Calu3 (cell line): ENCODE results near the gene AGK. TPM values are rescaled to one million over a fixed set of nuclear protein-coding genes. Genes with fewer than 3 reads are reported as not detected.

Experiments used
- BruUV-seq: library from RNA; stranded (reverse); fragments of 400-500 nt; replicated peaks from 2 replicates; lab custom pipeline; 2021; lab: Mats Ljungman, UMichigan
- CTCF ChIA-PET: fragments of 300-600 bp; sonication (Branson Sonifier 250); formaldehyde crosslinking; loops from one replicate; lab custom pipeline; 2022; ENCODE audit warnings: antibody characterized with exemption; lab: Charles Lee
- DNase-seq: peaks from one replicate; pipeline ENCODE4 v3.0.0; 2022
- H3K27ac Mint-ChIP-seq: one replicate; pipeline ENCODE4 v1.8.0; 2022; ENCODE audit warnings: mixed read lengths; ENCODE audit not compliant: unreplicated experiment
- H3K27me3 Mint-ChIP-seq: one replicate; pipeline ENCODE4 v1.8.0; 2022; ENCODE audit warnings: mixed read lengths; ENCODE audit not compliant: unreplicated experiment
- H3K36me3 Mint-ChIP-seq: one replicate; pipeline ENCODE4 v1.8.0; 2022; ENCODE audit warnings: mild to moderate bottlenecking, moderate library complexity, mixed read lengths; ENCODE audit not compliant: insufficient read depth, unreplicated experiment
- H3K4me1 Mint-ChIP-seq: one replicate; pipeline ENCODE4 v1.8.0; 2022; ENCODE audit warnings: mild to moderate bottlenecking, low read depth, mixed read lengths; ENCODE audit not compliant: unreplicated experiment
- H3K4me3 Mint-ChIP-seq: one replicate; pipeline ENCODE4 v1.8.0; 2022; ENCODE audit warnings: mild to moderate bottlenecking, low read depth, moderate library complexity, mixed read lengths; ENCODE audit not compliant: unreplicated experiment
- H3K9me3 Mint-ChIP-seq: one replicate; pipeline ENCODE4 v1.8.0; 2022; ENCODE audit warnings: low read depth, mixed read lengths; ENCODE audit not compliant: unreplicated experiment
- CTCF ChIP-seq: fragments of 200-600 bp; IDR thresholded peaks from one replicate; pipeline ENCODE4 v1.8.0; 2022; ENCODE audit warnings: antibody characterized with exemption; ENCODE audit not compliant: unreplicated experiment
- intact Hi-C: fragments of 100-400 bp; cut with micrococcal nuclease; formaldehyde crosslinking; loops from one replicate; pipeline ENCODE4 v1.10.0; 2022; ENCODE audit not compliant: unreplicated experiment
- total RNA-seq: library from RNA; stranded (reverse); gene quantifications from 2 replicates; pipeline ENCODE4 v1.2.3, GENCODE V29; 2022

AGK gene
- total RNA-seq, 1 experiment from 2014 or later = 32.3 TPM

- Mint-ChIP-seq H3K4me3 (no peak overlapping the region), H3K27ac (no peak overlapping the region), H3K27me3 (peaks cover 25% of the 10 kb centered on the region), H3K4me1 (no peaks in the 10 kb centered on the region), H3K36me3 (no peaks in the 10 kb centered on the region), H3K9me3 (peaks cover 6% of the 10 kb centered on the region)
- no TSS peak for BruUV-seq
- TF ChIP-seq CTCF = no peak
- CTCF ChIA-PET = no interaction called here
- intact Hi-C loops = no loop called here
- DNase-seq = no peak
Observed at GRCh38 chr7:141522657-141523342, 28.4 kb upstream of the AGK start.

- no peak for DNase-seq
- H3K27ac Mint-ChIP-seq = no peak overlapping the region
- TF ChIP-seq CTCF = no peak
- intact Hi-C loops = no loop called here
- no peak overlapping the region for H3K4me3 Mint-ChIP-seq
- CTCF ChIA-PET = no interaction called here
- no peaks in the 10 kb centered on the region for H3K9me3 Mint-ChIP-seq
- H3K4me1 Mint-ChIP-seq = no peaks in the 10 kb centered on the region
- H3K36me3 Mint-ChIP-seq = no peaks in the 10 kb centered on the region
- peaks cover 49% of the 10 kb centered on the region for H3K27me3 Mint-ChIP-seq
- BruUV-seq = no TSS peak
Observed at GRCh38 chr7:141525973-141526514, 25.2 kb upstream of the AGK start.

- Mint-ChIP-seq H3K36me3 (no peaks in the 10 kb centered on the region), H3K27me3 (peaks cover 49% of the 10 kb centered on the region), H3K27ac (no peak overlapping the region), H3K4me3 (no peak overlapping the region), H3K4me1 (no peaks in the 10 kb centered on the region), H3K9me3 (no peaks in the 10 kb centered on the region)
- no peak for TF ChIP-seq CTCF
- no peak for DNase-seq
- CTCF ChIA-PET = no interaction called here
- BruUV-seq = no TSS peak
- intact Hi-C loops = no loop called here
Observed at GRCh38 chr7:141527076-141527475, 24.1 kb upstream of the AGK start.

DNA sequence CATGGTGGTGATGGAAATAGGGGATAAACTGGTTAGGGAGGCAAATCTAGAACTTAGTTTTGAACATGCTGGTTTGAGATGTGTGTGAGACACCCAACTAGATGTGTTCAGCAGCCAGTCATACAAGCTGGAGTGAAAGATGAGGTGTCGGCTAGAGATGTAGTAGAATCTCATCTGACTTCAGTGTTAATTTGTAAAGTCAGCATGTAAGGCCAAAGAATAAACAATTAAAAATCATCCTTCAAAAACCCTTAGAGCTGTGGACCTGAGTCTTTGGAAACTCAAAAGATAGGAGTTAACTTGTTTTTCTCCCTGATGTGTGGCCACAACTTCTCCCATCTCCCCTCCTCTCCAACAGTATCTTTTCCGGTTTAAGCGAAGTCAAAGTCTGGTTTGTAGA lies 22.8 kb upstream of the AGK start:
- BruUV-seq = no TSS peak
- Mint-ChIP-seq H3K27ac (no peak overlapping the region), H3K9me3 (no peaks in the 10 kb centered on the region), H3K4me3 (no peak overlapping the region), H3K36me3 (no peaks in the 10 kb centered on the region), H3K27me3 (peaks cover 49% of the 10 kb centered on the region), H3K4me1 (no peaks in the 10 kb centered on the region)
- intact Hi-C loops = no loop called here
- DNase-seq = no peak
- CTCF ChIA-PET = no interaction called here
- TF ChIP-seq CTCF = no peak
